SKM-1 (cell line): Measurements from ENCODE around the gene AK5.
"Not testable (repeated sequence)": the region's sequence is repeated elsewhere in the genome, so short reads cannot be mapped to it uniquely, and the experiment has no call there.

ENCODE experiments used
- DNase-seq: peaks from one replicate; lab custom pipeline; 2025; ENCODE audit not compliant: unreplicated experiment; lab: John Stamatoyannopoulos, UW

Gene AK5

GRCh38 chr1:77394166-77394565 is 112.3 kb downstream of the AK5 start:
- no peak for DNase-seq

- no peak for DNase-seq
Measured at GRCh38 chr1:77395051-77395450, 113.2 kb downstream of the AK5 start.

- DNase-seq: no peak
Measured at GRCh38 chr1:77398152-77398551, 116.3 kb downstream of the AK5 start.

- DNase-seq: no peak
Measured at GRCh38 chr1:77399250-77400086, 117.6 kb downstream of the AK5 start.

- DNase-seq: no peak
Measured at GRCh38 chr1:77400781-77401180, 119.0 kb downstream of the AK5 start.

- no peak for DNase-seq
Measured at GRCh38 chr1:77401384-77401783, 119.6 kb downstream of the AK5 start.

GRCh38 chr1:77405186-77405585 is 123.4 kb downstream of the AK5 start:
- no peak for DNase-seq

- DNase-seq: no peak
Measured at GRCh38 chr1:77406661-77407060, 124.8 kb downstream of the AK5 start.

GRCh38 chr1:77407738-77408375 is 126.0 kb downstream of the AK5 start:
- DNase-seq: no peak

GRCh38 chr1:77408933-77409332 is 127.1 kb downstream of the AK5 start:
- DNase-seq: not testable (repeated sequence)

- no peak for DNase-seq
Measured at GRCh38 chr1:77412069-77412819, 130.4 kb downstream of the AK5 start.

- no peak for DNase-seq
Measured at GRCh38 chr1:77412820-77413530, 131.2 kb downstream of the AK5 start.

- peak; percentile 90 for DNase-seq
Measured at GRCh38 chr1:77413541-77414335, 131.9 kb downstream of the AK5 start.

- DNase-seq: peak; percentile 60
Measured at GRCh38 chr1:77415579-77415978, 133.8 kb downstream of the AK5 start.

GRCh38 chr1:77416692-77417450 is 135.1 kb downstream of the AK5 start:
- no peak for DNase-seq

- not testable (repeated sequence) for DNase-seq
Measured at GRCh38 chr1:77418055-77418454, 136.2 kb downstream of the AK5 start.

GRCh38 chr1:77421504-77422233 is 139.8 kb downstream of the AK5 start:
- no peak for DNase-seq

- no peak for DNase-seq
Measured at GRCh38 chr1:77424236-77424635, 142.4 kb downstream of the AK5 start.

- DNase-seq: no peak
Measured at GRCh38 chr1:77428068-77428467, 146.2 kb downstream of the AK5 start.
